Cortex of kidney (tissue), 1 donor: ENCODE measurements around the gene SLC44A3.

Source experiments
- DNase-seq: peaks from one replicate; lab custom pipeline; 2025; lab: John Stamatoyannopoulos, UW

The SLC44A3 gene

DNA sequence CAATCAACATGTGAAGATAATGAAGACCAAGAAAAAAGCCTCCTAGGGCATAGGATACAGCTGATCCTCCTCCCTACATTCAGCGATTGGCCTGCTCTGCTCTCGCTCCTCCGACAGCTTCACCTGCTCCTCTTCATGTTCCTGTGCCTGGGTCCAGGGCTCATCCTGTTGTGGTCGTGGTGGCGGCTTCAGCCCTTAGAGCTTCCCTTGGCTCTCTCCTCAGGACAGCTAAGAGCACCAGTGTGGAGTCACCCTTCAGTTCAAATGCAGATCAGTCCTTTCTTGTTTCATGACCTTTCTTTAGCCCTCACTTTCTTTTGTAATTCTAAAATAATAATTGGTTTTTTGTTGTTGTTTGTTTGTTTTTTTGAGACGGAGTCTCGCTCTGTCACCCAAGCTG is 88.0 kb downstream of the SLC44A3 start:
- no peak for DNase-seq

DNA sequence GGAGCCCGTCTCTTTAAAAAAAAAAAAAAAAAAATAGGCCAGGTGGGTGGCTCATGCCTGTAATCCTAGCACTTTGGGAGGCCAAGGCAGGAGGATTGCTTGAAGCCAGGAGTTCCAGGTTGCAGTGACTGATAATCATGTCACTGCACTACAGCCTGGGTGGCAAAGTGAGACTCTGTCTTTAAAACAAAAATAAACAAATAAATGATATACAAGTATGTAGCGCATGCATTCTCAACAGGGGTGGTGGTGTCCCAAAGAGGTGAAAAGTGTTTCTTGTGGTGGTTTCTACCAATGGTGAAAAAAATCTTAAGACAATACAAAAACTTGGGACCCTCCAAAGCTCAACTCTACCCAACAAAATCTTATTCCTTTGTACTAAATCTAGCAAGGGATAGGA is 88.8 kb downstream of the SLC44A3 start:
- DNase-seq: no peak

DNA sequence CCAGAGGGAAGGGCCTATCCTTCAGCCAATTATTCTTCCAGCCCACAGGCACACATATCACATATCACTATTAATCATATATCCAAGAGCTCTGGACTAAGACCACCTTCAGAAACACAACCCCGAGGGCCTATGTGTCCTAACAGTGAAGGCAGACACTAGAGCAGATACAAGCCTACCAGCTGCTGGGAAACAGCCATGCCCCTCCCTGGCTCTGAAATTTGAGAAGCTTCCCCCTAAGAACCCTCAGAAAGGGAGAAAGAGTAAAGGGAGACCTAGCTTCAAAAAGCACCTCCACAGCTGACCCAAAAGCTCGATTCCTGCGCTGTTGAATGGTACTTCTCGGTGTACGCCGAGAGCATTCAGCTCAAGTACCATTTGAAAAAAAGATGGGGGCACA is 89.3 kb downstream of the SLC44A3 start:
- DNase-seq: no peak

DNA sequence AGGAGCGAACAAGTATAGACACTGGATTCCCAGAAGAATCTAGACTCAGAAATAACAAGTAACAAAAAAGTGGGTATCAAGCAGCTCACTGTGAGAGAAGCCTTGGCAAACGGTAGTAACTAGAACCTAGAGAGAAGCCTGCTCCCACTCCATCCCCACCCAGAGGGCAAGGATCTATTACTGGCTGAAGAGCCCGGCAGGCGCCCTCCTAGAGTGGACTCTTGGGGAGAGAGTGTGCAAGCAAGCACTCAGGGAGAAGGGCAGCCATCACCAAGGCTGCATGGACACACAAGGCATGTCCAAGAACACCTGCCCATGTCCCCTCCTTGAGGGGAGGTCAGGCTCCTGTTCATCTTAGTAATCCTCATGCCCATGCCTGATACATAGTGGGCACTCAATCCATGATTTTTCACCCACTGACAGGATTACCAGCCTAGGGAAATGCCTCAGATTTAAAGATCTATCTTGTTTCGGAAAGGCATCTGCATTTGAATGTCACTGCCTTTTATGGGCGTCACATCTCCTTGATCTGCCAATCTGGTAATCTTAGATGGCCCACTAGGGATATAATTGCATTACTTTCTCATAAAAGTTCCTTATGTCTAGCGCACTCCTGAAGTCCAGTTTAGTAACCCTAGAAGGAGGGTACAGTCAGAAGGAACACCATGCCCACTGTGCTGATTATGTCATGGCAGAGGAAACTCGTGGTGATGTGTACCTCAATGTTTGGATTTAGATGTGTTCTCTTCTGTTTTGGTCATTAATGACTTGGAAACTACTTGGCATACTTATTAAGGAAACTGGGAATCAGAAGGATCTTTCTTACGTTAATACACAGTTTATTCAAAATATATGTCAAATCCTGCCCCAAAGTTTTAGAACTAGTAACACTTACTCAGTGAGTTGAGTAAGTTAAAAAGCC is 92.4 kb downstream of the SLC44A3 start:
- no peak for DNase-seq

DNA sequence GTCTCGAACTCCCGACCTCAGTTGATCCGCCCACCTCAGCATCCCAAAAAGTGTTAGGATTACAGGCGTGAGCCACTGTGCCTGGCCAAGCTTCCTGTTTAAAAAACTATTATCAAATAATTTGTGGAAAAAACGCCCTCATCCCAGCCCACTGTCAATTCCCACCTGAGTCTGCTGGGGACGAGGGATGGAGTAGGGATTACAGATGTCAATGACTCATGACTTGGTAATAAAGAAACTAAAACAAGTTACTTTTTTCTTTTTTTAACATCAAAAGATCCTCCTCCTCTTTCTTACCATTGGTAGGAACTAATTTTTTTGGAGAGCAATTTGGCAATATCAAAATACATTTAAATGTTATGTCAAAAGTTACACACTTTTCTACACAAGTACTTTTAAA is 97.1 kb downstream of the SLC44A3 start:
- DNase-seq: no peak

DNA sequence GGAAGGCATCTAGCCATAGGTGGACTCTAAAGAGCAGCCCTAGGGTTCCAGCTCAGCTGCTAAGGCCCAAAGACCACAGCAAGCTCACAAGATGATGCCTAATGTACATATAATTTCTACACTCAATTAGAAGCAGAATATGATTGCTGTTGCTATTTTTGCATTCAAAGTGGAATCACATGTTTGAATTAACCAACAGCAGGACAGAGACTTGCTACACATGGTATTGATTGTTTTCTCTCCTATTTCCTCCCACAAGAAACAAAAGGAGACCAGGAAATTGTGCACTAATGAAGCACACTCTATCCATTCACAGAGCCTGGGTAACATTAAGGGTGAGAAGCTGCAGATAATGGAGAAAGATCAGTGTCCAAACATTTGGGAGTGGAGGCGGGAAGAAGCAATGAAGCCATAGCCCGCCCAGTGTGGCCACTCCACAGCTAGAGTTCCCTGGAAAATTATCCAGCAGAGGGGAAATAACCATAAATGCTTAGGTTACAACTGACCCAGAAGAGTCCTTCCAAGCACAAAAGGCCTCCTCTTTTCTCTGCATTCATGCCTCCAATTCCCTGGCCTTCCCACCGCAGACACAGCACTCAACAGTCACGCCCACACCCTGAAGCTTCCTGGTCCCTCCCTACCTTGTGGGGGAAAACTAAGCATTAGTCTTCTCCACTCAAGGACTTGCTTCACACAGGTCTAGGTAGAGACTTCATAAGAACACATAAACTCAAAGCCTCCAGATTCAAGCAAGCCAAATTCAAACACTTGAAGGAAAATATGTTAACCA is 99.3 kb downstream of the SLC44A3 start:
- no peak for DNase-seq

DNA sequence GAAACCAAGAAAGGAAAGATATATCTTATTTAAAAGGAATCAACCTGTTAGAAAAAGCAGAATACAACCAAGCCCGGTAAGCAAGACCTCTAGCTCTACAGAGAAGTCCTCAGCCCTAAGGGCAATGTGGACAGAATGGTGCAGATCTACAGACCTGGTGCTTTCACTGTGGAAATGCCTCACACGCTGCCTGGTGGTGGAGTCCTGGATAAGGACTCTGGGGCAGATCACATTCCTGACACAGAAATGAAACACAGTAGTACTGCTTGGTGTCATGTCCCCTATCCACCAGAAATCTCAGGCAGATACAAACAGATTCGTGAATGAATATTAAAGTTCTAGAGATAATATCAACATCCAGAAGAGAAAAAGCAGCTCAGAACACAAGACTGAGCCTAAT is 99.9 kb downstream of the SLC44A3 start:
- no peak for DNase-seq

DNA sequence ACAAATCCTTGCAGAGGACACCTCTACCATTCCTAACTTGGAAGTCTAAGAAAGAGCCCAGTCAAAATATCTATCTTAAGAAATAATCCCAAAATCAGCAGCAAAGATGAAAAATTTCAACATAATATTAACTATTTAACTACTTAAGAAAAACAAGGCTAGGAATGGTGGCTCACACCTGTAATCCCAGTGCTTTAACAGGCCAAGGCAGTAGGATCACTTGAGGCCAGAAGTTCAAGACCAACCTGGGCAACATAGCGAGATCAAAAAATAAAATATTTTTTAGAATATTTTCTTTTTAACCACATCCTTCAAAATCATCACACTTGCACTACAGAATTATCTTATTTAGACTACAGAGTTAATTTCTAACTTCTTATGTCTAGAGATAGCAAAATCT is 101.8 kb downstream of the SLC44A3 start:
- DNase-seq: no peak

DNA sequence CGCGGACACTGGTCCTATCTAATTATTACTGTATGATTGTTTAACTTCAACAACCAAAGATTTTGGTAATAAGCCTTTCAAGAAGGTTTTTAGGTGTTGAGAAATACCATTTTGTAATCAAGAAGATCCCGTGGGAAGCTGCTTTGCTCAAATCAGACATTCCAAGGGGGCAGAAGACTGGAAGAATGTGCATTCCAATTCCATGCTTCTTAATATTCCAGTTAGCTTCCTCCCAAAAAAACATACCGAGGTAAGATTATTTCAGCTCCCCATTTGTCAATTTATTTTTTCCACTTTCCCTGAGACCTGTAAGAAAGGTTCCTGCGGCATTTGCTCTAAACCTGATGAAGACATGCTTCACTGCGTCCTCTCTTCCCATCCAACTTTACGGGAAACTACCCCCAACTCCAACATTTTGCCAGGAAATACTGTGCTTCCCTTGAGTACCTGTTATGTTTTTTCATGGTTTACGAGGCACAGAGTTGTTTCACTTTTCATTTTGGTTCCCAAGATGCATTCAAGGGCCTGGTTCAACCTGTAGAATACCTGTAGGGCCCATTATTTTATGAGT is 102.7 kb downstream of the SLC44A3 start:
- no peak for DNase-seq

DNA sequence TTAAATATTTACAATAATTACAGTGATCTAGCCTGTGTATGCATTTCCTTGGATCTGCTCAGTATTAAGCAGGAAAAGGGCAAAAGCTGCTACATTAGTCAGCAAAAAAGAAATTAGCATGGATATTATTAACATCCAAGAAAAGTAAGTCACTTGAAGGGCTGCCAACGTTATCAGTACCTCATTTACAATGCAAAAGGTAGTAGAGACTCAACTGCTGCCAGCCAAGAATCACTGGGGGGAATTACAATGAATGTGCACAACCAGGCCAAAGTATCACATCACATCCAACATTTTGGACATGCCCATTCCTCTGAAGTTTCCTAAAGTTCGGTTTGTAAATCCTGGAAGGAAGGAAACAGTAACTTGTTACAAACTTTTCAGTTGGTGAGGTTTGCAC is 104.8 kb downstream of the SLC44A3 start:
- no peak for DNase-seq

DNA sequence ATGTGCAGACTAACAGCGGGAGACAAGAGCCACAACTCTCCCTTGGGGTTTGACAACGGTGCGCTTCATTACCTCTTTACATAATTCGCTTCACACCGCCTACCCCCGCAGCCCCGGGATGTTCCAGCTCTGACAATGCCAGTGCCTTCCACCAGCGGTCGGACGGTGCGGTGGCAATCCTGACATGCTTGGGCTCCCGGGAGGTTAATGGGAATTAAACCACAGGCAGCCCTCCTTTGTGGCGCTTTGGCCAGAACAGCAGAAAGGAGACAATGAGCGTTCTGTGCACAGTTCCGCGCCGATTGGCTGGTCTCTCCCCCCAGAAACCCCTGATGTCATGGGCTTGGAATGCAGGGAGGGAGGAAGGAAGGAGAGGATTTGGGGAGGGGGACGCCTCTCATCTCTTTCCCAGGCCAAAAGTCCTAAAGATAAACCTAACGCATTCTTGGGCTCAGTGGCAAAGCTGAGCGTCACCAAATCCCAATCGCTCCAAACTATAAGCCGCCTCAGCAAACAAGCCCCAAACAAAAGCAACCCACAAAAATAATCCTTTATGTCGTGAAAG is 105.5 kb downstream of the SLC44A3 start:
- no peak for DNase-seq

DNA sequence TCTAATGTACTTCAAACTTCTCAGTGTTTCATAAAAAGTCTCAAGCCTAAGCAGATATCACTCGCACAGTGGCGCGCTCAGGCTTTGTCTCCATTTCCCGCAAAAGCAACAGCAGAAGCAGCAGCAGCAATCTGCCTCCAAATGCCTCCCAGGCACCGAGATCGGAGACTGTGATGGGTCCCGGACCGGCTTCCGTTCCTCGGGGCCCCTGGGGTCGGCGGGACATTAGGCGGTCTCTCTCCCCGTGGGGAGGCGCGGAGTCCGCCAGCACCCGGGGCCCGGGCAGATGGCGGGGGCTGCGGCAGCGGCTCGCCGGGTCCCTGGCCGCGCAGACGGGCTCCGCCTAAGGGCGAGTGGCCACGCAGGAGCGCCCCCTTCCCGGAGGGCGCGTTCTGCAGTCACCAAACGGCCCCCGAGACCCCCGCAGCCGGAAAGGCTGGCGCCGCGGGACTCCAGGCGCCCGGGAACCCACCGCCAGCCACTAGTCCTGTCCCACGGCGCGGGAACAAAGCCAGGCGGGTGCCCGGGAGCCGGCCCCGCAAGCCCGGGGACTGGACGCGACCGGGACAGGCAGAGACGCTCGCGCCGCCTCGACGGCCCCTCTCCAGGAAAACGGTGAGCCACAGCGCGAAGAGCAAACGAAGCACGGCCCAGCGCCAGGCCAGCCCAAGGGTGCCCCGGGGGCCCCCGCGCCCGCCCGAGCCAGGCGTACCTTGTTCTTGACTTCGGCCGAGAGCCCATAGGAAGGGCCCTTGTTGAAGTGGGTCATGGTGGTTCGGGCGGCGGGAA is 106.2 kb downstream of the SLC44A3 start:
- no peak for DNase-seq

DNA sequence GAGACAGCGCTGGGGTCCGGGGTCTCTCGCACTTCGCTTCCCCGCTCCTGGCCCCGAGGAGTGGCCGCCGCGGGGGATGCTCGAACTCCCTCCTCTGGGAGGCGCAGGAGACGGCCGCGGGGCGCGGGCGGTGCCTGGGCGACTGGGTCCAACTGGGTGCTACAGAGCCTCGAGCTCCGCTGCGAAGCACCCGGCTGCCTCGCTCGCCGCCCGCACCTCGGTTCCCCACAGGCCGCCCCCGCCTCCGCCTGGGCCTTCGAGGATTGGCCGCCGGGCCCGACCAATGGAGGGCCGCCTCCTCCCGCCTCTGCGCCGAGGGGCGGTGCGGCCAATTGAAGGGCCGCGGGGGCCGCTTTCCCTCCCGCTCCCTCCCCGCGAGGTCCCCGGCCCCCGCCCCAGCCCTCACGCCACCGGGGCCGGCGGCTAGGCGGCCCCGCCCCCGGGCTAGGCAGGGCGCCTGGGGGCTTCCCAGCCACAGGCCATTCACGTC is 106.8 kb downstream of the SLC44A3 start, which contains the start of gene CNN3:
CNN3 (minus strand) TSS at position 196 of the 490 bp plus-strand sequence. CDS start 216 bp downstream, outside the sequence.
- peak; percentile 52 for DNase-seq

DNA sequence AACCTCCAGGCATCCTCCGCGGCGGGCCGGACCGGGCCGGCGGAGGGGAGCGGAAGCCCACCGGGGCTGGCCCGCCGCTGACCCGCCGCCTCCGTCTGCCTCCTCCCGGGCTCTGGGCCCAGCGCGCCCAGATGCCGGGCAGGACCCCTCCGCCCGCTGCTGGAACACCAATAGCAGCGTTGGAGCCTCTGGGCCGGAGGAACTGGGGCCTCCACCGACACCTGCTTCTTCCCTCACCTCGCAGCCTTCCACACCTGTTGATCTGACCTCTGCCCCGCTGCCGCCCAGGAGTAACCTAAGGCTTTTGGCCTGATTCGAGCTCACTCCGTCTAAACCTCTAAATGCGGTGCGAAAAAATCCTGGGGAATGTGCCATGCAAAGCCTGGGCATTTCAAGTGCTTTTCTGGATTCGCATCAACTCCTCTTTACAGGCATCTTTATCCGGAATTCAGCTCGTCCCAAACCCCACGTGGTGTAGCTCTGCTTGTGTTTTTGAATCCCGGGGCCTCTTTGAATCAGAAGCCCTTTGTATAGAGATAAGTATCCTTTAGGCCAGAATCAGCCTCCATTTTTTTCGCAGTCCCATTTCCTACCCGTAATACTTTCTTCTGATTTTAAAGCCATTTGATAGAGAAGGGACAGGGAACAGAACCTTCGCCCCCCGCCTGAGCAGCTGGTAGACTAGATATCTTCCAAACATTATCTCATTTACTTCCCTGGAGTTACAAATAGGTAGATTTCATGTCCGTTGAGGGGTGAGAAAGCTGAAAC is 107.4 kb downstream of the SLC44A3 start:
- DNase-seq: no peak

DNA sequence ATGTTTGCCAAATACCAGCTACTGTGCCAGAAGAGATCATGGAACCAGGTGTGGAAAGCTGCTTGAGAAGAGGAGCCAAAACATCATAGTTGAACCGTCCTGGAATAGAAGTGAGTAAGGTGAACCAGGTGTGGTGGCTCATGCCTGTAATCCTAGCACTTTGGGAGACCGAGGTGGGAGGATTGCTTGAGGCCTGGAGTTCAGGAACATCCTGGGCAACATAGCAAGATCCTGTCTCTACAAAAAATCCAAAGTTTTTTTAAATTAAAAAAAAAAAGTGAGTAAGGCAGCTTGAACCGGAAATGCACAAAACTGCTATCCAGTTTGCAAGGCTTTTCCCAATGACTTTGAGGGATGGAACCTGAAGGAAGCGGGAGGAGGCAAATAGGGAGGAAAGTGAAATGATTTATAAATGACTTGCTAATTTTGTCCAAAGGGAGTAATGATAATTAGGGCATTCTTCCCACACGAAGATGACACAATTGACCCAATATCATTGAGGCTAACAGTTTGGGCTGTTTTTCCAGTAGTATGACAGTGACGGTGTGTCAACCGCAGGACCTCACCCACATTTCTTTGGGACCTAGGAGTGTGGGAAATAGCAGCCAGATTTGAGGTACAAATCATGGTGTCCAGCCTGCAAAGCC is 108.3 kb downstream of the SLC44A3 start:
- DNase-seq: no peak

DNA sequence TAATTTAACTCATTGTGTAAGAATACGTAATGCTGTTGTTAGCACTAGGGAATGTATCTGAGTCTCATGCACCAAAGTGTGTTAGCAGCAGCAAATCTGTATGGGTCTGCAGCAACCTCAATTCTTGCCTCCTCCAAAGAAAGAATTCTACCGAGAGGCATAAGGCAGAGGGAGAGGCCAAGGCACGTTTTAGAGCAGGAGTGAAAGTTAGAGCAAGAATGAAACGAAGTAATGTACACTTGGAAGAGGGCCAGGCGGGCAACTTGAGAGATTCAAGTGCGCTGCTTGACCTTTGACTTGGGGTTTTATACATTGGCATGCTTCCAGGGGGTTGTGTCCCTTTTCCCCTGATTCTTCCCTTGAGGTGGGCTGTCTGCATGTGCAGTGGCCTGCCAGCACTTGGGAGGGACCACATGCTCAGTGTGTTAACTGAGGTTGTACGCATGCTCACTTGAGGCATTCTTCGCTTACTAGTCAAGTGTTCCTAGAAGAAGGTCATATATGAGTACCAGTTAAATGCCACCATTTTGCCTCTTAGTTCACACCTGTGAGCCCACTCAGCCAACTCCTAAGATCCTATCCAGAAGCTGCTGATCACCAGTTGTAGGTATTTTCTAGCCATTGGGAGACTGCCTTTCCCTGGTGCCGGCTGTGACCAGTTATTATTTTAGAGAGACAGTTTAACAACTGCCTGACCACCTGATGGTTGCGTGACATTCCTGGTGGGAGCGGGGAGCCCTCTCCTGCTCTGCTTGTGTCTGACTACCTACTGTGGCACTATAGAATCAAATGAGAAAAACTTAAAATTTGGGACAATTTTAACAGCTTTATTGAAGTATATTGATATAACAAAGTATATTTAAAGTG is 109.4 kb downstream of the SLC44A3 start:
- DNase-seq: no peak

DNA sequence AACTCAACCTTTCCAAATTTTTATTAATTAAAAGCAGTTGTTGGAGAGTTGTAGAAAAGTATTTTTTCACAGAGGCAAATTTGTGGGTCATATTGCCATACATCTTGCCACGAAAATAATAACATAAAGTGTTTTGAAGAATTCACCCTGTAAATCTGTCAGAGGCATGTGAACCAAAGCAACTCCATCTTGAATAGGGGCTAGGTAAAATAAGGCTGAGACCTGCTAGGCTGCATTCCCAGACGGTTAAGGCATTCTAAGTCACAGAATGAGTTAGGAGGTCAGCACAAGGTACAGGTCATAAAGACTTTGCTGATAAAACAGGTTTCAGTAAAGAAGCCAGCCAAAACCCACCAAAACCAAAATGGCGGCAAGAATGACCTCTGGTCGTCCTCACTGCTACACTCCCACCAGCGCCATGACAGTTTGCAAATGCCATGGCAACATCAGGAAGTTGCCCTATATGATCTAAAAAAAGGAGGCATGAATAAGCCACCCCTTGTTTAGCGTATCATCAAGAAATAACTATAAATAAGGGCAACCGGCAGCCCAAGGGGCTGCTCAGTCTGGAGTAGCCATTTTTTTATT is 111.2 kb downstream of the SLC44A3 start:
- no peak for DNase-seq

DNA sequence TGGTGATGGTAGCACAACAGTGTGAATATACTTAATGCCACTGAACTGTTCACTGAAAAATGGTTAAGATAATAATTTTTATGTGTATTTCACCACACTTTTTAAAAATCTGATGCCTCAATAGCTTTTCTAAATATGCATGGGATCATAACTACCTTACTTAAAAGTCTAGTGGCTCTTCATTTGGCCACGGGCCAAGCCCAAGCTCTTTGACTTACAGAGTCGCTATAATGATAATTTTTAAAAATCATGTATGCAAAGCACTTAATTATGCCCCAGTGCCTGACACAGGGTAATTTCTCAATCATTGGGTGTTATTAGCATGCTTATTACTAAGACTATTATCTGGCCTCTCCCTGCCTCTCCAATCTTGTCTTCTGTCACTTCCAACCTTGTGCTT is 114.4 kb downstream of the SLC44A3 start:
- DNase-seq: no peak

DNA sequence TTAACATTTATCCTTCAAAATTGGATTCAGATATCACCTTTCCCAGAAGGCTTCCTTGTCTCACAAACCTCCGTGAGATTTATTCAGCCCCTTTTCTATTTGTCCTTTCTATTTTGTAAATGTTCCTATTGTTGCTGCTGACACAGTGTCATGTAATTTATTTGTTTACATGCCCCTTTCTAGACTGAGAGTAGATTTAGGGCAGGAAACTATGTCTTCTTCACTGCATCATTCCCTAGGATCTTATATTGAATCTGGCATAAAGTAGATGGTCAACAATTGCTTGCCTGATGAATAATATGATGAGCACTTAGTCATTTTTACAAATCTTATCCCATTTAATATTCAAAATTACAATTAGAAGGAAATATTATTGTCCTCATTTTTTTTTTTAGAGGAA is 114.9 kb downstream of the SLC44A3 start:
- no peak for DNase-seq
